HL-60 (cell line): ENCODE measurements around the gene PTPRD.

Experiments used
- SPI1 ChIP-seq: IDR thresholded peaks from 2 replicates; pipeline ENCODE4 v1.6.1; 2012; ENCODE audit warnings: low read depth, mild to moderate bottlenecking, borderline replicate concordance
- TF ChIP-seq, protein P1 (sequence below): IDR thresholded peaks from one replicate; pipeline ENCODE4 v1.5.1; 2011; ENCODE audit warnings: low read length, control low read depth, inconsistent platforms; ENCODE audit not compliant: insufficient read depth

DNA sequence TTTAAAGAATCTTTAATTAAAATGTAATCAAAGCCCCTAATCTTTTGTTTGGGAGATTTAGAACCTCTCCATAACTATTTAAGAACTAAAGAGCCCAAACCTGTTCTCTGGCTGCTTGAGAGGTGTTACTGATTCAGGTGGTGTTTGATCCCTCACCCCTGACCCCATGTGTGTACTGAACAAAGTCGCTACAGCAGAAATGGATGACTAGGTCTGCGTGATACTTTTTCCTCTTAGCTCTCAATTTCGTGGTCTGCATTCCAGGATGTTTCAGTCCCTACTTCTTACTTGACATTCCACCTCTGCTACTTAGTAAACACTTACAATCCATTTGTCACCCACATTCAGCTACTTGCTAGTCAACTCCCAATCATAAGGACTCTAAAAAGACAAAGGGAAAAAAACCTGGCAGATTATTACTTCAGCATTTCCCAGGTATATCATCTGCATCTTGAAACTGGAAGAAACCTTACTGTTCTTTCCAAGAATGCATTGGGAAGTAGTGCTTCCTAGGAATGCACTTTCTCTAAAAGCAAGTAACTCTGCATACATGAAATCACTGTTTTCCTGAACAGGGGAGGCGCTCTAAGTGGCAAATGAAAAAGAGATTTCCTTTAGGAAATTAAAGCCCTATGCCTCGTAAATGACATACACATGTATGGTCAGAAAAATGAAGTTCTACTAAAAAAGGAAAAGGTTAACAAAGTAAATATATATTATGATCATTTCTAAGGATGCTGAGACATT, 1091.6 kb downstream of the PTPRD start:
- TF ChIP-seq, protein P1, sequence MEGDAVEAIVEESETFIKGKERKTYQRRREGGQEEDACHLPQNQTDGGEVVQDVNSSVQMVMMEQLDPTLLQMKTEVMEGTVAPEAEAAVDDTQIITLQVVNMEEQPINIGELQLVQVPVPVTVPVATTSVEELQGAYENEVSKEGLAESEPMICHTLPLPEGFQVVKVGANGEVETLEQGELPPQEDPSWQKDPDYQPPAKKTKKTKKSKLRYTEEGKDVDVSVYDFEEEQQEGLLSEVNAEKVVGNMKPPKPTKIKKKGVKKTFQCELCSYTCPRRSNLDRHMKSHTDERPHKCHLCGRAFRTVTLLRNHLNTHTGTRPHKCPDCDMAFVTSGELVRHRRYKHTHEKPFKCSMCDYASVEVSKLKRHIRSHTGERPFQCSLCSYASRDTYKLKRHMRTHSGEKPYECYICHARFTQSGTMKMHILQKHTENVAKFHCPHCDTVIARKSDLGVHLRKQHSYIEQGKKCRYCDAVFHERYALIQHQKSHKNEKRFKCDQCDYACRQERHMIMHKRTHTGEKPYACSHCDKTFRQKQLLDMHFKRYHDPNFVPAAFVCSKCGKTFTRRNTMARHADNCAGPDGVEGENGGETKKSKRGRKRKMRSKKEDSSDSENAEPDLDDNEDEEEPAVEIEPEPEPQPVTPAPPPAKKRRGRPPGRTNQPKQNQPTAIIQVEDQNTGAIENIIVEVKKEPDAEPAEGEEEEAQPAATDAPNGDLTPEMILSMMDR = no peak
- no peak for TF ChIP-seq SPI1
